ENCODE measurements around the gene PRRC2B. TPM values are rescaled to one million over a fixed set of nuclear protein-coding genes. Genes with fewer than 3 reads are reported as not detected.

Gene PRRC2B
- total and polyA plus RNA-seq, 3 donors from 2014 or later: 111 to 213 (median 175) TPM

- no peak for DNase-seq
- Histone ChIP-seq H3K27me3 (no peaks in the 10 kb centered on the region), H3K9me3 (no peaks in the 10 kb centered on the region), H3K27ac (no peak overlapping the region), H3K4me3 (no peak overlapping the region), H3K4me1 (no peaks in the 10 kb centered on the region), H3K36me3 (ENCODE audit: low read depth, missing control alignments) (no peaks in the 10 kb centered on the region)
- 78 to 87% methylated on average over 10 of the region's 10 CpGs for WGBS, 2 donors
- intact Hi-C loops (cut with DNase I; ENCODE audit: low total_unique reads): no loop called here
- no peak for TF ChIP-seq CTCF (IDR thresholded peaks at IDR 0.05)
- no peak for TF ChIP-seq POLR2A (IDR thresholded peaks at IDR 0.05)
Observed at GRCh38 chr9:131473891-131474290, 80.0 kb downstream of the PRRC2B start.

DNA sequence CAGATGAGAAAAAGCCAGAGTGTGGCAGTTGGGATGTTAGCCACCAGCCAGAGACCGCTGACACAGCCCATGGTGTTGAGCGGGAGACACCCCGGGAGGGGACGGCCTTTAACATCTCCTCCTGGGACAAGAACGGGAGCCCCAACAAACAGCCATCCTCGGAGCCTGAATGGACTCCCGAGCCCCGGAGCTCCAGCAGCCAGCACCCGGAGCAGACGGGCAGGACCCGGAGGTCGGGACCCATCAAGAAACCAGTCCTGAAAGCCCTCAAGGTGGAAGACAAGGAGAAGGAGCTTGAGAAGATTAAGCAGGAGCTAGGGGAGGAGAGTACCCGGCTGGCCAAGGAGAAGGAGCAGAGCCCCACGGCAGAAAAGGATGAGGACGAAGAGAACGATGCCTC, 80.8 kb downstream of the PRRC2B start:
- Histone ChIP-seq H3K4me1 (no peaks in the 10 kb centered on the region), H3K4me3 (no peak overlapping the region), H3K27ac (no peak overlapping the region), H3K9me3 (no peaks in the 10 kb centered on the region), H3K27me3 (no peaks in the 10 kb centered on the region), H3K36me3 (ENCODE audit: low read depth, missing control alignments) (no peaks in the 10 kb centered on the region)
- DNase-seq: no peak
- TF ChIP-seq CTCF (IDR thresholded peaks at IDR 0.05) (no peak), POLR2A (IDR thresholded peaks at IDR 0.05) (no peak)
- intact Hi-C loops (cut with DNase I; ENCODE audit: low total_unique reads): no loop called here
- WGBS, 2 donors: 85 to 88% methylated on average over 16 of the region's 16 CpGs

- Histone ChIP-seq H3K36me3 (ENCODE audit: low read depth, missing control alignments) (no peaks in the 10 kb centered on the region), H3K4me1 (no peaks in the 10 kb centered on the region)
- DNase-seq: no peak
Observed at GRCh38 chr9:131475111-131475955, 81.4 kb downstream of the PRRC2B start.

GRCh38 chr9:131475956-131476776, 82.3 kb downstream of the PRRC2B start:
- WGBS, 2 donors: 80 to 89% methylated on average over 15 to 40 of the region's 40 CpGs
- TF ChIP-seq POLR2A (IDR thresholded peaks at IDR 0.05) (no peak), CTCF (IDR thresholded peaks at IDR 0.05) (peak in 1 of 3 experiments; percentile 33)
- Histone ChIP-seq H3K4me1 (no peaks in the 10 kb centered on the region), H3K36me3 (ENCODE audit: low read depth, missing control alignments) (no peaks in the 10 kb centered on the region), H3K27me3 (no peaks in the 10 kb centered on the region), H3K9me3 (no peaks in the 10 kb centered on the region), H3K4me3 (no peak overlapping the region), H3K27ac (no peak overlapping the region)
- intact Hi-C loops (cut with DNase I; ENCODE audit: low total_unique reads): no loop called here
- no peak for DNase-seq

More at GRCh38 chr9:131475111-131475955, 81.4 kb downstream of the PRRC2B start:
- no peak overlapping the region for H3K27ac ChIP-seq
- no peak overlapping the region for H3K4me3 ChIP-seq
- TF ChIP-seq CTCF (IDR thresholded peaks at IDR 0.05): no peak
- TF ChIP-seq POLR2A (IDR thresholded peaks at IDR 0.05): no peak
- intact Hi-C loops (cut with DNase I; ENCODE audit: low total_unique reads): no loop called here
- 91 to 94% methylated on average over 38 to 46 of the region's 46 CpGs for WGBS, 2 donors
- H3K9me3 ChIP-seq: no peaks in the 10 kb centered on the region
- H3K27me3 ChIP-seq: no peaks in the 10 kb centered on the region

Measured in testis (tissue), 3 donors.